ENCODE results near the gene FNBP1.

DNA sequence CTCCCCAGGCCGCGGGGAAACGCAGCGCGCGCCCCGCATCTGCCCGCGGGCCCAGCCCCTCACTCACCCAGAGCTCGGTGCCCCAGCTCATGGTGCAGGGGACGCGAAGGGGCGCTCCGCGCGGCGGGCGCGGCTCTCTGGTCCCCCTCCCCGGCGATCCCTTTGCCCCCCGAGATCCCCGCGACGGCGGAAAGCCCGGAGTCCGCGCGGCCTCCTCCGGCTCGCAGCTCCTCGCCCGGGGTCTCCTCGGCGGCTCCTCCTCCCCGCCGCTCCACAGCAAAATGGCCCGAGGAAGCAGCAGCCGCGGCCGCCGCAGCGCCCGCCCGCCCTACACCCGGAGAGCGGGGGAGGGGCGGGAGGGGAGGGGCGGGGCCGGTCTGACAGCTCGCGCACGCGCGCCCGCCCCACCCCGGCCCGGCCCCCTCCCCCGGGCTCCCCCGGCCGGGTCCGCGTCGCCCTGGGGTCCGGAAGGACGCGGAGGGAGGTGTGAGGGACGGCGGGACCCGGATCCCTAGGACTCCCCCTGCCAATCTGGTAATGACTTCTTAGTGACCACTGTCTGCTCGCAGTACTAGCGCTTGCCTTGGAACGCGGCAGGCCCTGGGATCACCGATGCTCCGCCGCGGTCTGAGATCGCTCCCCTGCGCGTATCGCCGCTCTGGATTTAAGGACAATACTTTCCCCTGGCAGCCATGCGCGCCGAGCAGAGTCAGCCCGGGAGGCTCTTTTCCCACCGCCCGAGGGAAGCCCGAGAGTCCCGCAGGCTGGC, at the start of gene FNBP1:
- TF ChIP-seq FOXK2 (IDR thresholded peaks at IDR 0.05) = no peak
- TF ChIP-seq ZNF384 (IDR thresholded peaks at IDR 0.05) = no peak
- TF ChIP-seq TARDBP (IDR thresholded peaks at IDR 0.05) = no peak
- TF ChIP-seq FOXA1 (IDR thresholded peaks at IDR 0.05) = no peak
- TF ChIP-seq FOXM1 (IDR thresholded peaks at IDR 0.05; ENCODE audit: borderline replicate concordance) = no peak
